ENCODE results near the gene DLD.
"Not testable (repeated sequence)": the region's sequence is repeated elsewhere in the genome, so short reads cannot be mapped to it uniquely, and the experiment has no call there.

DNA sequence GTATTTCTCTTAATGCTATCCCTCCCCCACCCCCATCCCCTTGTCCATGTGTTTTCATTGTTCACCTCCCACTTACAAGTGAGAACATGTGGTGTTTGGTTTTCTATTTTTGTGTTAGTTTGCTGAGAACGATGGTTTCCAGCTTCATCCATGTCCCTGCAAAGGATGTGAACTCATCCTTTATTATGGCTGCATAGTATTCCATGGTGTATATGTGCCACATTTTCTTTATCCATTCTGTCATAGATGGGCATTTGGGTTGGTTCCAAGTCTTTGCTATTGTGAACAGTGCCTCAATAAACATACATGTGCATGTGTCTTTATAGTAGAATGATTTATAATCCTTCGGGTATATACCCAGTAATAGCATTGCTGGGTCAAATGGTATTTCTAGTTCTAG lies 30.8 kb downstream of the DLD start:
- TF ChIP-seq, protein P1, sequence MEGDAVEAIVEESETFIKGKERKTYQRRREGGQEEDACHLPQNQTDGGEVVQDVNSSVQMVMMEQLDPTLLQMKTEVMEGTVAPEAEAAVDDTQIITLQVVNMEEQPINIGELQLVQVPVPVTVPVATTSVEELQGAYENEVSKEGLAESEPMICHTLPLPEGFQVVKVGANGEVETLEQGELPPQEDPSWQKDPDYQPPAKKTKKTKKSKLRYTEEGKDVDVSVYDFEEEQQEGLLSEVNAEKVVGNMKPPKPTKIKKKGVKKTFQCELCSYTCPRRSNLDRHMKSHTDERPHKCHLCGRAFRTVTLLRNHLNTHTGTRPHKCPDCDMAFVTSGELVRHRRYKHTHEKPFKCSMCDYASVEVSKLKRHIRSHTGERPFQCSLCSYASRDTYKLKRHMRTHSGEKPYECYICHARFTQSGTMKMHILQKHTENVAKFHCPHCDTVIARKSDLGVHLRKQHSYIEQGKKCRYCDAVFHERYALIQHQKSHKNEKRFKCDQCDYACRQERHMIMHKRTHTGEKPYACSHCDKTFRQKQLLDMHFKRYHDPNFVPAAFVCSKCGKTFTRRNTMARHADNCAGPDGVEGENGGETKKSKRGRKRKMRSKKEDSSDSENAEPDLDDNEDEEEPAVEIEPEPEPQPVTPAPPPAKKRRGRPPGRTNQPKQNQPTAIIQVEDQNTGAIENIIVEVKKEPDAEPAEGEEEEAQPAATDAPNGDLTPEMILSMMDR (IDR thresholded peaks at IDR 0.05; ENCODE audit: poor library complexity), result not testable (repeated sequence)
- not testable (repeated sequence) for TF ChIP-seq EZH2 (IDR thresholded peaks at IDR 0.05; ENCODE audit: borderline replicate concordance)
